ENCODE data around the gene ZNF385B. TPM values are rescaled to one million over a fixed set of nuclear protein-coding genes. Genes with fewer than 3 reads are reported as not detected.

The ZNF385B gene
- total RNA-seq, 2 experiments from 2014 or later = 113 to 178 TPM

- H3K9me2 ChIP-seq (ENCODE audit: insufficient read depth, low read length) = no peaks in the 10 kb centered on the region
- no peak overlapping the region for H3K4me2 ChIP-seq (ENCODE audit: low read length)
- H4K20me1 ChIP-seq (ENCODE audit: insufficient read depth, low read length) = no peaks in the 10 kb centered on the region
- TF ChIP-seq EZH2phosphoT487 (IDR thresholded peaks at IDR 0.05; ENCODE audit: borderline replicate concordance, low read depth, low read length) (no peak), CTCF (conservative IDR thresholded peaks at IDR 0.05; ENCODE audit: low read length) (no peak)
- H3K27ac ChIP-seq (ENCODE audit: low read depth, low read length, poor library complexity, severe bottlenecking) = no peak overlapping the region
- 0 out of 2 replicates have a peak, but pooled peaks cover 12% of the 10 kb centered on the region for H3K36me3 ChIP-seq (ENCODE audit: insufficient read depth, low read length)
- no peaks in the 10 kb centered on the region for H3K4me1 ChIP-seq (ENCODE audit: insufficient read depth, low read length, poor library complexity, severe bottlenecking)
- no peak for DNase-seq (ENCODE audit: low spot score)
- H2AFZ ChIP-seq (ENCODE audit: low read length) = no peak overlapping the region
- POLR2A ChIA-PET = no interaction called here
- no peaks in the 10 kb centered on the region for H3K79me2 ChIP-seq (ENCODE audit: insufficient read depth, low read depth, low read length)
- no peak overlapping the region for H3K4me3 ChIP-seq (ENCODE audit: low read depth, low read length, poor library complexity, severe bottlenecking)
- no TSS peak for BruUV-seq (replicated peaks)
- CTCF ChIA-PET (ENCODE audit: unreplicated experiment) = no interaction called here
- intact Hi-C loops (cut with micrococcal nuclease; ENCODE audit: unreplicated experiment) = no loop called here
- H3K9me3 ChIP-seq (ENCODE audit: low read length) = no peaks in the 10 kb centered on the region
Observed at GRCh38 chr2:179559108-179559806, 302.2 kb downstream of the ZNF385B start.

- POLR2A ChIA-PET = interaction anchor here (1.0 kb wide), 1 partner anchor 31 kb away, joined by 3 read pairs; no protein-coding TSS in a partner anchor
- TF ChIP-seq EZH2phosphoT487 (IDR thresholded peaks at IDR 0.05; ENCODE audit: borderline replicate concordance, low read depth, low read length) (no peak), CTCF (conservative IDR thresholded peaks at IDR 0.05; ENCODE audit: low read length) (no peak)
- Histone ChIP-seq H3K9me3 (ENCODE audit: low read length) (no peaks in the 10 kb centered on the region), H3K36me3 (ENCODE audit: insufficient read depth, low read length) (0 out of 2 replicates have a peak, but pooled peaks cover 12% of the 10 kb centered on the region), H3K4me3 (ENCODE audit: low read depth, low read length, poor library complexity, severe bottlenecking) (no peak overlapping the region), H3K4me1 (ENCODE audit: insufficient read depth, low read length, poor library complexity, severe bottlenecking) (no peaks in the 10 kb centered on the region), H3K4me2 (ENCODE audit: low read length) (no peak overlapping the region), H3K9me2 (ENCODE audit: insufficient read depth, low read length) (no peaks in the 10 kb centered on the region), H2AFZ (ENCODE audit: low read length) (no peak overlapping the region), H4K20me1 (ENCODE audit: insufficient read depth, low read length) (no peaks in the 10 kb centered on the region), H3K27ac (ENCODE audit: low read depth, low read length, poor library complexity, severe bottlenecking) (no peak overlapping the region), H3K79me2 (ENCODE audit: insufficient read depth, low read depth, low read length) (no peaks in the 10 kb centered on the region)
- DNase-seq (ENCODE audit: low spot score) = no peak
- intact Hi-C loops (cut with micrococcal nuclease; ENCODE audit: unreplicated experiment) = no loop called here
- no TSS peak for BruUV-seq (replicated peaks)
- CTCF ChIA-PET (ENCODE audit: unreplicated experiment) = no interaction called here
Observed at GRCh38 chr2:179558010-179558934, 303.1 kb downstream of the ZNF385B start.

All from OCI-LY7 (cell line).